HG03039 (cell line): ENCODE measurements around the gene ADD1.
"Not testable (repeated sequence)": the region's sequence is repeated elsewhere in the genome, so short reads cannot be mapped to it uniquely, and the experiment has no call there.

Source experiments
- ATAC-seq: cut with Tn5 transposase; IDR thresholded peaks from one replicate; pipeline ENCODE4 v1.9.1; 2021; ENCODE audit warnings: mild to moderate bottlenecking, moderate library complexity; ENCODE audit not compliant: unreplicated experiment

ADD1 gene

GRCh38 chr4:2942532-2943363, 99.1 kb downstream of the ADD1 start:
- no peak for ATAC-seq

GRCh38 chr4:2943364-2944090, 99.9 kb downstream of the ADD1 start:
- no peak for ATAC-seq

DNA sequence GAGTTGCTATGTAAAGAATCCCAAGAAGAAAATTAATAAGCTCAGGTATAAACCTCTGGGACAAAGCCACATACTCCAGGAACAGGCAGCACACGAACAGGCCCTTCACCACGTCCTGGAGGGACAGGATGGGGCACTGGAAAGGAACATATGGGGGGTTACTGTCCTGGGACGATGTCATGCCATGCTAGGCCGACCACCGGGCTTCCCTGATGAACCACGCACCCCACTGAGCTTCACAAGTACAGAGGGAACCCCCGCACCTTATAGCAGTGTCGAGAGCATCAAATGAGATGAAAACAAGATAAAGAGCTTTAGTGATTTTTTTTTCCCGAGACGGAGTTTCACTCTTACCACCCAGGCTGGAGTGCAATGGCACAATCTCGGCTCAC, 100.4 kb downstream of the ADD1 start:
- no peak for ATAC-seq

DNA sequence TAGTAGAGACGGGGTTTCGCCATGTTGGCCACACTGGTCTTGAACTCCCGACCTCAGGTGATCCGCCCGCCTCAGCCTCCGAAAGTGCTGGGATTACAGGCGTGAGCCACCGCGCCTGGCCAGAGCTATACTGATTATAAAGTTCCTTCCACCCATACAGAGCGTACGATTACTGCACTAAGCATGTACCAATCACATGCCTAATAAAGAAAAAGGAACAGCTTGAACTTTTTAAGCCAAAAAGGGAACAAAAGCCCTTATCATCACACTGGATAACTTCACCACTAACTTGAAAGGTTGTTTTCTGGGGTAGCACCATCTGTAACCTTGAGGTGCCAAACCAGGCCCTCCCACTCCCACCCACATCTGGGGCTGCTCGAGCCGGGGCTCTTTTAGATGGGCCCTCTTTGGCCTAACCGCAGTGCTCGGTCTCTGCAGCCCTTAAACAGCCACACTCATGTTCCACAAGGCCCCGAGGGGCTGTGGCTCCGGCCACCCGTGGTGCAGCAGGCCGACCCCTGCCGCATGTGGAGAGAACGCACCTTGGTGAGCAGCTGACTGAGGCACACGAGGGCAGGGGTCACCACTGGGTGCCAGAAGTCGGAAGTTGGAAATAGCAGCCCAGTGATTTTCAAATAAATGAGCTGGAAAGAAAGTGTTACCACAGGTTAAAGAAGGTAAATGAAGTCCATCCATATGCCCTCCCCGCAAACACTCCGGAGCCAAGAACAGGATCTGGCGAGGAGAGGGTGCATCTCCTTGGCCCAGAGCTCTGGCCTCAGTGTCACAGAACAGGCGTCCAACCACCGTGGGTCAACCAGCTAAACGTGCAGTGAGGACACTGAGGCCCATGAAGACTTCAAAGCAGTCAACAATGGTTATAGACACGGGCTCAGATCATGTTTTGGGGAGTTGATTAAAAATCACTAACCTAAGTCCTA, 101.2 kb downstream of the ADD1 start:
- ATAC-seq = no peak

DNA sequence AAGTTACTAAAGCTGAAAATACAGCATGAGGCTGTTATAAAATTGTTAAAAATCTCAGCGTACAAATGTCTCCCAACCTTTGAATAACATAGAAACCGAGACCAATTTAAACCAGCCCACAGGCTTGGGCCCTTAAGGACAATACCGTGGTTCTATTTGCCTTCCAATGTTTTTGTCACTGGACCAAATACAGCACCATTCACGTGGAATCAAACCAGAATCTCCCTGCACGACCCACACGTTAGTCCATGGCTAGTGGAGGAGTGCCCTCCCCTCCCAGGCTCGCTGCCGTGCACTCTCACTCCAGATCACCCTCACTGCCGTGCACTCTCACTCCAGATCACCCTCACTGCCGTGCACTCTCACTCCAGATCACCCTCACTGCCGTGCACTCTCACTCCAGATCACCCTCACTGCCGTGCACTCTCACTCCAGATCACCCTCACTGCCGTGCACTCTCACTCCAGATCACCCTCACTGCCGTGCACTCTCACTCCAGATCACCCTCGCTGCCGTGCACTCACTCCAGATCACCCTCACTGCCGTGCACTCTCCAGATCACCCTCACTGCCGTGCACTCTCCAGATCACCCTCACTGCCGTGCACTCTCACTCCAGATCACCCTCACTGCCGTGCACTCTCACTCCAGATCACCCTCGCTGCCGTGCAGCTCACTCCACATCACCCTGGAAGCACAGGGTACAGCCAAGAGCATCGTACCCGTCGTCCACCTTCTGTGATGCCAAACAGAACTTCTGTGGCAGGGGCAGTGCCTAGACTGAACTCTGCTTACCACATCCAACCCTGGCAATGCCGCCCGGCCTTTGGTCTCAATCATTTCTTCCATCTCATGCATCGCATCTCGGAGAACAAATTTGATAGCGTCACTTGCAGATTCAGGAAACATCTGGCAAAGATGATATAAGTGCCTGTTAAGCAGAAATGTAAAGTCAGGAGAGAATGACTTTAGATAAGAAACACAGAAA, 102.3 kb downstream of the ADD1 start:
- ATAC-seq = not testable (repeated sequence)

- ATAC-seq = no peak
These were observed 103.4 kb downstream of the ADD1 start for GRCh38 chr4:2946812-2947600.

DNA sequence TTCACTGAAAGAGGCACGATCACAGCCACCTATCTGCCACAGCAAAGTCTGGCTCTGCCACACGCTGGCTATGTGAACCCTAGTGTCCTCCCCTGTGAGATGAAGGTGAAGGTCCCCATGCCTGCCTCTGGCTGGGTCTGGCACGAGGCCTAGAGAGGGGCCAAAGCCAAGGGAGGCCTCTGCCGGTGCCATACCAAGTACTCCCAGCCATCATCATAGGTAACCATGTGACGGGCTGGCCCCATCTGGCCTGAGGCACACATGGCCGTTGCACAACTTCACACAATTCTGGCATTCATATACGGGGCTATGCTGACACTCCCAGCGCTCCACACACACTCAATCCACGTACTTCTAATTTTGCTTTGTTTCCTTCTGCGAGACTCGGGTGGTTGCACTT, 104.3 kb downstream of the ADD1 start:
- ATAC-seq = no peak

DNA sequence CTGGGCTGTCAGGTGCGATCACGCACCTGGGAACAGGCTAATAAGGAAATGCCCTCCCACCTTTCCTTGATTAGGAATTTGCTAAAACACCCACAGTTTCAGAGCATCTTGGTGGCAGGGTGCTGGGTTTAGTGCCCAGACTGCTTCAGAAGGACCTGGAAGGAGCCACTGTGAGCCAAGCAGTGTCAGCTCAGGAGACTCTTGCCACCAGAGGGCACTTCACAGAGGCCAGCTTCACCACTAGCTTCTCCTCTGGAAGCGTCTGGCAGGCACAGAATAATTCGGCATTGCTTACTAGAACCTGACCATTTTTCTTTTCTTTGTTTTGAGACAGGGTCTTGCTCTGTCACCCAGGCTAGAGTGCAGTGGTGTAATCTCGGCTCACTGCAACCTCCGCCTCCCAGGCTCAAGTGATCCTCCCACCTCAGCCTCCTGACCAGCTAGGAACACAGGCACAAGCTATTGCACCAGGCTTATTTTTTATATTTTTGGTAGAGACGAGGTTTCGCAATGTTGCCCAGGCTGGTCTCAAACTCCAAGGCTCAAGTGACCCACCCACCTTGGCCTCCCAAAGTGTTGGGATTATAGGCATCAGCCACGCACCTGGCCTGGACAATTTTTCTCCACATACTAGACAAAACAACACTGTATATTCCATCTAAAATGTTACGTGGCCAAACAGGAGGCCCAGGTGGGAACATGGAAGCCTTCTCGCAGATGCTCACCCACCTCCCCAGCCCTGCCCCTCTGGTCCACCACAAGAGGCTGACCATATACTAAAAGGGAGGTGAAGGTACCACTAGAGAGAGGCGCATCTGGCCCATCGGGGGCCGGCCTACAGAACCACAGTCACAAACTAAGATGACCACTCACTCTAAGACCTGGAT, 105.5 kb downstream of the ADD1 start:
- no peak for ATAC-seq

DNA sequence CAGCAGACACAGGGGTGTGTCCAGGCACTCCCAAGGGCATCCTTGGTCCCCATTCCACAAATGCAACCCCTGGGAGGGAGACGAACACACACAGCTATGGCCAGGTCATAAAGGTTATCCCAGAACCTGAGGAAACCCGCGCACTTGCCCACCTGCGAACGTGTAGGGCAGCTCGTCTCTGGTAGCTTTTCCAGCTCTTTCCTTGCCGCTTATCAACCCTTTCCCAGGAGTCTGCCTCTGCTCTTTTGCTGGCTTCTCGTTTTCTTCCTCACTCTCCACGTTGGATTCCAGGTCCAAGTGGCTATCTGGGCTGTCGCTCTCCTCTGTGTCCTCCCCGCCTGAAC, 106.1 kb downstream of the ADD1 start:
- no peak for ATAC-seq

- ATAC-seq = no peak
These were observed 106.8 kb downstream of the ADD1 start for GRCh38 chr4:2950221-2950989.

DNA sequence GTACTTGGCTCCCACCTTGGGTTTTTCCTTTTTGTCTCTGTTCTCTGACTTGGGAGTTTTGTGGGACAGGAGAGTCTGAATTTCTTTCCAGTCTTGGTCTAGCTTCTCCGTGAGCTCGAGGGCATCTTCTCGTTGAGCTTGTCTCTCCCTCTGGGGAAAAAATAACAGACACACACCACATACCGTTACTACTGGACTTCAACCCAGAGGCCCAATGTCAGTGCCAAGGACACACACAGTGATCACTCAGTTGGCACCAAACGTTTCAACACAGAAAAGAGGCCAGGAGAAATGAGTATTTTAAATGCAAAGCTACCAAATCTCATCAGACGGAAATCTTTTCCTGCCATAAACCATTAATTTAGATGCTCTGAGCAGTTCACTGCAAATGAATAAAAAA, 109.9 kb downstream of the ADD1 start:
- ATAC-seq = no peak

- ATAC-seq = peak; percentile 54
These were observed 110.9 kb downstream of the ADD1 start for GRCh38 chr4:2954358-2955185.

DNA sequence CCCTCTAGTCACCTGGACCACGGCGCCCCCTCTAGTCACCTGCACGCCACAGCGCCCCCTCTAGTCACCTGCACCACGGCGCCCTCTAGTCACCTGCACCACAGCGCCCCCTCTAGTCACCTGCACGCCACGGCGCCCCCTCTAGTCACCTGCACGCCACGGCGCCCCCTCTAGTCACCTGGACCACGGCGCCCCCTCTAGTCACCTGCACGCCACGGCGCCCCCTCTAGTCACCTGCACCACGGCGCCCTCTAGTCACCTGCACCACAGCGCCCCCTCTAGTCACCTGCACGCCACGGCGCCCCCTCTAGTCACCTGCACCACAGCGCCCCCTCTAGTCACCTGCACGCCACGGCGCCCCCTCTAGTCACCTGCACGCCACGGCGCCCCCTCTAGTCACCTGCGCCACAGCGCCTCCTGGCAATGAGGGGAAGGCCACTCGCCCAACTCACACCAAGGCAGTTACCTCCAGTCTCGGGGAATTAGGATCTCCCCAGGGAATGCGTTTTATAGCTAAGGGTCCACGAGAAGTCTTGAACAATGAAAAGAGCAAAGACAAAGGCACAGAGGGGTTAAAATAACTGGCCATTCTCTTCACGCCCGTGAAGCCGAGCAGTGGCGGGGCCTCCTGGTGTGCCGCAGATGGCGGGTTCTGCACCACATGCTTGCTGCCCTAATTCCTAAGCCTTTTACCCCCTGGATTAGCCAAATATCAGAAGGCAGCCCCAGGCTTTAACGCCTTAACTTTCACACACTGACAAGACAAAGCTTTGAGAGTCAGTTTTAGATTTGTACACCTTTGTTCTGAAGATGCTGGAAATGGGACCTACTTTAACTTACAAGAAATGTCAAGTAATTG, 111.8 kb downstream of the ADD1 start:
- not testable (repeated sequence) for ATAC-seq

GRCh38 chr4:2958446-2958845, 114.8 kb downstream of the ADD1 start:
- no peak for ATAC-seq

DNA sequence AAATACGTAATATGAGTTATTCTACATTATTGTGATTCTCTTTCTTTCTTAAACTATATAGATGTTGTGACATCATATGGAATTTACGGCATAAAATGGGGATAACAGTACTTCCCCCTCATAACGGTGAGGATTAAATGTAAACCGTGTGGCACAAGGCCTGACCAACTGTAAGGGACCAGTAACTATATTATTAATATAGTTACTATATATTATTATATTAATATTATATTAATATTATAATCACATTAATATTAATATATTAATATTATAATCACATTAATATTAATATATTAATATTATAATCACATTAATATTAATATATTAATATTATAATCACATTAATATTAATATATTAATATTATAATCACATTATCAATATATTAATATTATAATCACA, 116.8 kb downstream of the ADD1 start:
- ATAC-seq = not testable (repeated sequence)

- ATAC-seq = no peak
These were observed 117.8 kb downstream of the ADD1 start for GRCh38 chr4:2961421-2961810.
